Left lung (tissue), 10 donors: ENCODE results near the gene DISC1. TPM values are rescaled to one million over a fixed set of nuclear protein-coding genes. Genes with fewer than 3 reads are reported as not detected.
"Not testable (repeated sequence)": the region's sequence is repeated elsewhere in the genome, so short reads cannot be mapped to it uniquely, and the experiment has no call there.

Experiments used
- ATAC-seq: fragments of 200-7000 bp; cut with Tn5 transposase; one replicate; pipeline ENCODE4 v1.9.1; 2020; ENCODE audit warnings: moderate library complexity
- DNase-seq, 4 donors: peaks; one replicate each; pipeline ENCODE4 v3.0.0-alpha.2; 2013 to 2020
- H3K27ac ChIP-seq, 2 donors: fragments of 200-600 bp; sonication (generic) in 1 of 2; one replicate each; pipeline versions ENCODE4 v1.5.0 to v1.8.0; 2020 to 2021
- H3K27me3 ChIP-seq, 2 donors: fragments of 200-600 bp; sonication (generic) in 1 of 2; one replicate each; pipeline versions ENCODE4 v1.5.0 to v1.8.0; 2020 to 2021
- H3K36me3 ChIP-seq, 2 donors: fragments of 200-600 bp; sonication (generic) in 1 of 2; one replicate each; pipeline versions ENCODE4 v1.5.0 to v1.8.0; 2020 to 2021
- H3K4me1 ChIP-seq, 2 donors: fragments of 200-600 bp; one replicate each; pipeline ENCODE4 v1.8.0; 2021
- H3K4me3 ChIP-seq, 2 donors: fragments of 200-600 bp; sonication (generic) in 1 of 2; one replicate each; pipeline versions ENCODE4 v1.5.0 to v1.8.0; 2020 to 2021; ENCODE audit warnings: mild to moderate bottlenecking in 1 of 2
- H3K9me3 ChIP-seq, 2 donors: fragments of 200-600 bp; sonication (generic) in 1 of 2; one replicate each; pipeline versions ENCODE4 v1.5.0 to v1.8.0; 2020 to 2021
- CTCF ChIP-seq, 2 donors: fragments of 200-600 bp; sonication (generic) in 1 of 2; IDR thresholded peaks; one replicate each; pipeline versions ENCODE4 v1.5.0 to v1.8.0; 2021; ENCODE audit warnings: antibody characterized with exemption in 2 of 2
- intact Hi-C, 2 donors: fragments of 100-400 bp; cut with DNase I; formaldehyde crosslinking; loops; one replicate each; pipeline versions ENCODE4 v1.11.2 to v1.14.2; 2022
- polyA plus RNA-seq, 6 donors: library from polyadenylated mRNA; unstranded; fragments of 120-200 nt; gene quantifications; one replicate each; pipeline ENCODE4 v1.2.1, GENCODE V29; 2013; ENCODE audit not compliant: insufficient read length in 6 of 6
- total RNA-seq, 2 donors: library from RNA; stranded (reverse); fragmentation: NEBNext Ultra II Directional; extraction: Animal tissue kit (Norgen Biotek cat#: 25700); gene quantifications; one replicate each; pipeline ENCODE4 v1.2.1, GENCODE V29; 2021
- donor health status: DM: no; HTN: yes; CAD: no.
- donor health status: DM: no; HTN: no; CAD: no.

Gene DISC1
- total and polyA plus RNA-seq, 8 donors, result 3.9 to 11.7 (median 10.5) TPM

GRCh38 chr1:231636157-231636556, 9.6 kb downstream of the DISC1 start:
- no peak for ATAC-seq
- H3K9me3 ChIP-seq, result no peaks in the 10 kb centered on the region
- no peaks in the 10 kb centered on the region for H3K4me1 ChIP-seq
- H3K27ac ChIP-seq, result no peak overlapping the region
- no peak for TF ChIP-seq CTCF (IDR thresholded peaks at IDR 0.05)
- H3K4me3 ChIP-seq, result no peak overlapping the region
- no peaks in the 10 kb centered on the region for H3K36me3 ChIP-seq
- intact Hi-C loops, result no loop called here
- H3K27me3 ChIP-seq, result no peaks in the 10 kb centered on the region
- DNase-seq, result no peak

GRCh38 chr1:231636922-231637321, 10.3 kb downstream of the DISC1 start:
- ATAC-seq, DNase-seq, intact Hi-C loops, H3K9me3 ChIP-seq, H3K27me3 ChIP-seq, H3K27ac ChIP-seq, H3K36me3 ChIP-seq, H3K4me1 ChIP-seq, H3K4me3 ChIP-seq: not testable (repeated sequence)

GRCh38 chr1:231638647-231639046, 12.1 kb downstream of the DISC1 start:
- H3K4me1 ChIP-seq, result no peaks in the 10 kb centered on the region
- H3K36me3 ChIP-seq, result no peaks in the 10 kb centered on the region
- no peak overlapping the region for H3K27ac ChIP-seq
- ATAC-seq, result no peak
- no peak for DNase-seq
- no peaks in the 10 kb centered on the region for H3K27me3 ChIP-seq
- no peaks in the 10 kb centered on the region for H3K9me3 ChIP-seq
- H3K4me3 ChIP-seq, result no peak overlapping the region
- intact Hi-C loops, result no loop called here
- TF ChIP-seq CTCF (IDR thresholded peaks at IDR 0.05), result no peak

DNA sequence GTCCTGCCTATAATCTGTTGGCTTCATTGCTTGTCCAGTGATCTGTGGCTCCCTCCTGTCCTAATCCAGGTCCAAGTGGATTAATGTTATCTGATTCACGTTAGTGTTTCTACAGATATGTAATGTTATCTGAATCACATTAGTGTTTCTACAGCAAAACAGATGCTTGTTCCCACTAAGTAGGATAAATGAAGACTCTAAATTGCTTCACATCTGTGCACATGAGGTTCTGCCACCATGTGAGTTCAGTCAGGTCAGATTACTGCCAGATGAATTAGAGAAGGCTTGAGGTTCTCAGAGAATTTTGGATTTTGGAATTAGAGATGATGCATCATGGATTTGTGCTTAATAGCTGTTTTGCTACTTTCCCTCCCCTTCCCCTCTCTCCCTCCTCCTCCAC, 13.2 kb downstream of the DISC1 start:
- no peak for ATAC-seq

GRCh38 chr1:231641444-231641843, 14.9 kb downstream of the DISC1 start:
- H3K4me1 ChIP-seq, ATAC-seq, H3K9me3 ChIP-seq, intact Hi-C loops, DNase-seq, H3K27me3 ChIP-seq, H3K27ac ChIP-seq, H3K36me3 ChIP-seq, H3K4me3 ChIP-seq: not testable (repeated sequence)

More for the DNA sequence above, 13.2 kb downstream of the DISC1 start:
- Histone ChIP-seq H3K36me3 (no peaks in the 10 kb centered on the region), H3K27ac (no peak overlapping the region), H3K4me3 (no peak overlapping the region), H3K9me3 (no peaks in the 10 kb centered on the region), H3K27me3 (no peaks in the 10 kb centered on the region), H3K4me1 (no peaks in the 10 kb centered on the region)
- no peak for DNase-seq
- TF ChIP-seq CTCF (IDR thresholded peaks at IDR 0.05), result no peak
- intact Hi-C loops, result no loop called here

DNA sequence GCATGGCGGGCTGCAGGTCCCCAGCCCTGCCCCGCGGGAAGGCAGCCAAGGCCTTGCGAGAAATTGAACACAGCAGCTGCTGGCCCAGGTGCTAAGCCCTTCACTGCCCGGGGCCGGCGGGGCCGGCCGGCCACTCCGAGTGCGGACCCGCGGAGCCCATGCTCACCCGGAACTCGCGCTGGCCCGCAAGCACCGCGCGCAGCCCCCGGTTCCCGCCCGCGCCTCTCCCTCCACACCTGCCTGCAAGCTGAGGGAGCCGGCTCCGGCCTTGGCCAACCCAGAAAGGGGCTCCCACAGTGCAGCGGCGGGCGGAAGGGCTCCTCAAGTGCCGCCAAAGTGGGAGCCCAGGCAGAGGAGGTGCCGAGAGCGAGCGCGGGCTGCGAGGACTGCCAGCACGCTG, 15.5 kb downstream of the DISC1 start:
- H3K4me1 ChIP-seq, H3K36me3 ChIP-seq, H3K27me3 ChIP-seq, DNase-seq, intact Hi-C loops, H3K9me3 ChIP-seq, ATAC-seq, H3K4me3 ChIP-seq, H3K27ac ChIP-seq: not testable (repeated sequence)

GRCh38 chr1:231642618-231643017, 16.0 kb downstream of the DISC1 start:
- no peaks in the 10 kb centered on the region for H3K36me3 ChIP-seq
- H3K4me3 ChIP-seq, result no peak overlapping the region
- no peak for ATAC-seq
- no peaks in the 10 kb centered on the region for H3K27me3 ChIP-seq
- no peak for TF ChIP-seq CTCF (IDR thresholded peaks at IDR 0.05)
- intact Hi-C loops, result no loop called here
- peaks cover 0 to 7% of the 10 kb centered on the region in 2 donors for H3K9me3 ChIP-seq
- H3K27ac ChIP-seq, result no peak overlapping the region
- H3K4me1 ChIP-seq, result no peaks in the 10 kb centered on the region
- no peak for DNase-seq
